ENCODE data around the gene NDUFAF2.

The NDUFAF2 gene

DNA sequence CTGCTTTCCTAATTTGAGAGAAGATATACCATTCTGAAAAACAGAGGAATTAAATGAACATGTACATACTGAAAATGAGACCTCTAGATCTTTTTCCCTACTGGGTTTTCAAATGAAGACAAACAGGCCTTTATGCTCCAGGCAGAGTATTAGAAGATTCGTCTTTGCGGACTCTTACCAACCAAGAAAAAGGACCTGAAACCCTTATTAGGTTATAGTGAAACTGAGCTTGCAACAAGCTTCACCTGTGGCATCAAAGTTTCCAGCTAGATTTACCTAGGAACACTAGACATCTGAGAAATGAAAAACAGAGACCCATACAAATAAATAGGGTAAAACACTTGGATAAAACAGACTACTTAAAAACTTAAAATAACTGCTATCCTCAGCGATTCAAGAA is 171.0 kb downstream of the NDUFAF2 start:
- no peak for DNase-seq (ENCODE audit: low read depth in 2 of 2, low spot score in 1 of 2)

DNA sequence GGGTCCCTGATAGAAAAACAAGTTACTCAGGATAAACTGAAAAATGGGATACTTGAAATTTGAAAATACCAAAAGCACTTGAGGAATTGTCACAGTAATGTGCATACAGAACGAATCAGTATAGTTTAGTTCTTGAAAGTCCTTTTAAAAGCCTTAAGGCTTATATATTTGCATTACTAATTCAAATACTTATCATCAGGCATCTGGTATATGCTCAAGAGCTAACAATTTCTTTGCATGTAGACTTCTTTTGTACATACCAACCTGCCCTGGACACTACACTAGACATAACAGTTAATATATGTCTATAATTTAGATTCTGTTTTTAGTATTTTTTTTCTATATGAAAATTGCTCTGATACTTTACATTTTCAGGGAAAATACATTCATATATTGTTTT is 174.1 kb downstream of the NDUFAF2 start:
- DNase-seq (ENCODE audit: low read depth in 2 of 2, low spot score in 1 of 2): no peak

DNA sequence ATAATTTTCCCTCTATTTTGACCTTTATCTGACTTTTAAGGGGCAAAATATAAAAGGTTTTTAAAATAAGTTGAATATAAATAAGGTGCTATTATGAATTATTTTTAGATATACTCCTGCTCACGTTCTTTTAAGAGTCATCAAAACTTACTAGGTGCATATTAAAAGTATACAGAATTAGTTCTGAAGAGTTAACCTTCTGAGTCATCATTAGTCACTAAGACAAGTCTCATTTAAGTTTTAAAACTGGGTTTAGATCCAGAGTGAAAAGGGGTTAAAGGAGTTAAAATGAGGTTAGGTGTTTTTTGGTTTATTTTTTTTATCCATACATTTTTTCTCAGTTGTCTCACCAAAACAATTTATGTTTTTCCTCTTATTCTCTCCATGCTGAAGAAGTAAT is 175.5 kb downstream of the NDUFAF2 start:
- no peak for DNase-seq (ENCODE audit: low read depth in 2 of 2, low spot score in 1 of 2)

DNA sequence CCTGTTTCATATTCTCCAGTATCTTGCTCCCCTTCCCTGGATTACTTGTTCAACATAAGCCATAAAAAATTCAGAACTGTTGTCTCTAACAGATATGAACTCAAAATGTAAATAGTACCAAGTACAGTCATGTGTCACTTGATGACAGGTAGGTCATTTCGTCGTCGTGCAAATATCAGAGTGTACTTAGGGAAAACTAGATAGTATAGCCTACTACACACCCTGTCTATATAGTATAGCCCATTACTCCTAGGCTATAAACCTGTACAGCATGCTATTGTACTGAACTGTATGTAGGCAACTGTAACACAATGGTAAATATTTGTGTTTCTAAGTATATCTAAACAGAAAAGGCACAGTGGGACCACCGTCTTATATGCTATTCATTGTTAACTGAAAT is 178.1 kb downstream of the NDUFAF2 start:
- DNase-seq (ENCODE audit: low read depth in 2 of 2, low spot score in 1 of 2): no peak

DNA sequence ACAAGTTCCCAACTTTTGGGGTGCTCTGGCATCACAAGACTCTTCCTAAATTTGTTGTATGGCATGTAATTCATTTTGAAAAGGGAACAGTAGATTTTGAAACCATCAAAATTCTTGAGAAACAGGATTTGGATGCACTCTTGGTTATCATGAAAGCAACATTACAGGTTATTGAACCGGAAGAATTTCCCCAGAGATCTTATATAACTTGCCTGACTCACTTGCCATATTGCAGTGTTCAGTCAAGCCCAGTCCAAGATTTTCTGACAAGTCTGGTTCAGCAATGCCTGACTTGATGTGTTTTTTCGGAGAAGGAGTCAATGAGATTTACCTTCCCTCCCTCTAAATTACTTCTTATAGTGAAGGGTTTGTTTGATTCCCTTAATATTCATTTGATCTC is 185.3 kb downstream of the NDUFAF2 start:
- no peak for DNase-seq (ENCODE audit: low read depth in 2 of 2, low spot score in 1 of 2)

DNA sequence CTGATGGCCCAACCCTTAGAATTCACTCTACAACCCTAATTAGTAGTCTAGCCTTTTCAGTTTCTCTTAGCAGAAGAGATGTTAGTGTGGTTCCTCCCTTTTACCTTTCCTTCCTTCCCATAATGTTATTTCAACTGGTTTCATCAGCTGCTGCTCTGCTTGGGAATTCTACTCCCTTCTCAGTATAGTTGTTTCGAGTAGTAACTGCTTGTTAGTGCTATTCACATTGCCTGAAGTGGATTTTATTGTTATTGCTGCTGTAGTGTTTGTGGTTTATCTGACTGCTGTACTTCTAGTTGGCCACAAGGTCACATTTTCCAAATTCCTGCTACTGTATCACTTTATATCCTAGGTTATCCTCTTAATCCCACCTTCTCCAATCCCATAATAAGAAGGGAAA is 187.6 kb downstream of the NDUFAF2 start:
- no peak for DNase-seq (ENCODE audit: low read depth in 2 of 2, low spot score in 1 of 2)

DNA sequence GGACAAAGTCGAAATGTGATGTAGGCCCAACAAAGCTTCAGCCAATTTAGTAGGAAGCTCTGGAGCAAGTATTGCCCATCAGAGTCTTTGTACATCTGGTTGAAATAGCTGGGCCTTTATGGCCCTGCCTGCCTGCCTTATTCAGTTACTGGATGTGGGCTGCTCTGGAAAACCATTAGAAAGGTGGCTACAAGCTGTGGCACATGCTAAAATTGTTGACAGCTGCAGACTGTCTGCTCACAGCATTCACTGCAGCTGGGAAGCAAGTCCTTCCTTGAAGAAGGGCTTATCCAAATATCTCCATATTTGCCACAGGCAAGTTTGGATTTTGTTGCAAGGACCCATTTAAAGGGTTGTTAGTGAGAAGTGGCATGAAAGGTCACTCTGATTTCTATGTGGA is 192.8 kb downstream of the NDUFAF2 start:
- no peak for DNase-seq (ENCODE audit: low read depth in 2 of 2, low spot score in 1 of 2)

DNA sequence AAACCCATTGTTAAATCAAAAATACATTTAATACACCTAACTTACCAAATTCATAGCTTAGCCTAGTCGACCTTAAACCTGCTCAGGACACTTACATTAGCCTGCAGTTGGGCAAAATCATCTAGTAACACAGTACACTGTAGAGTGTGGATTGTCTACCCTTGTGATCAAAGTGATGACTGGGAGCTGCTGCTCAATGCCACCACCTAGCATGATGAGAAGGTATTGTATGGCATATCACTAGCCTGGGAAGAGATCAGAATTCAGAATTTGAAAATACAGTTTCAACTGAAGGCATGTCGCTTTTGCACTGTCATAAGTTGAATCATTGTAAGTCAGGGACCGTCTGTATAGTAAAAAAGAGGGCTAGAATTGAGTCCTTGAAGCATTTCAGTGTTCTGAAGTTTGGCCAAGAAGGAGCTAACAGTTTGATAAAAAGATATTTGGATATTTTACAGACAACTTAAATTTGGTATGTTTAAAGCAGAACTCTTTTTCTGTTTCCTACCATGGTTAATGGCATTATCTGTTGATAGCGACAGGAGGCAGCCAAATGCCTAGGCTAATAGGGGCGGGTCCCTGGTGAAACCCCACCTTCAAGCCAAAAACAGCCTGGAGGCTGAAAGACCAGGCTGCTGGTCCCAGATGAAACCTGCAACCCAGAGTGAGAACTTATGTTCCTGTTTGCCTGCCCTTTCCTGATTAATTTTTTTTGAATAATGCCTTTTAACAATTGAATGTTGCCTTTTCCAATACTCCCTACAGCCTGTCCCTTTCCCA is 194.3 kb downstream of the NDUFAF2 start:
- no peak for DNase-seq (ENCODE audit: low read depth in 2 of 2, low spot score in 1 of 2)

DNA sequence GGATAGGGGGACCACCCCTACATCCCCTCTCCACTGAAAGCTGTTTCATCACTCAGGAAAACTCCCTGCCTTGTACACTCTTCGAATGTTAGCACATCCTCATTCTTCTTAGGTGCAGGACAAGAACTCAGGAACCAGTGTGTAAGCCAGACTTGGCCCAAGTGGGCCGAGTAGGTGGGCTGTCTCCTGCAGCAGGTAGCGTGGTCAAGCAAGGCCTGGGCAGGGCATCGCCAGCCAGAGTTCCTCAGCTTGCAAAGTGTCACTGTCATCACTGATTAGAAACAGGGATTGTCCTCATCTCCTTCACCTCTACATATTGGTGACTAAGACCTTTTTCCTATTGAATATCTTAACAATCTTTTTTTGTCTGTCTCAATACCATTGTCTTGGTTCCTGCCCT is 194.9 kb downstream of the NDUFAF2 start:
- DNase-seq (ENCODE audit: low read depth in 2 of 2, low spot score in 1 of 2): no peak

DNA sequence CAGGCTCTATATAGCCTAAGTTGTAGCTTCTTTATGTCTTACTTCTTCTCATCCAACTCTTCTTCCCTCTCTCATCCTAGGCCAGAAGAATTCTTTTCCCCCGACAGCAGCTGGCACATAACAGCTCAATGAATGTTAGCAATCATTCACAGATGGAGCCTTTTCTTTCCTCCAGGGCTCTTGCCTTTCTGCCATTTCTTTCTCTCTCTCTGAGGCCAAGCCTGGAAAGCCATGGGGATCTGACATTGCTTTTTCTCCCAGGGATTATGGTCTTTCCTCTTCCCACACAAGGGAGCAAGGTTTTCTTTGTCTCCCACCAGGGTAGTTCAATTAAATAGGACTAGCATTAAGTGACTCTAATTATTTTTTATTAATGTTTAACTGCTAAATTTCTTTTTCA is 196.8 kb downstream of the NDUFAF2 start:
- DNase-seq (ENCODE audit: low read depth in 2 of 2, low spot score in 1 of 2): no peak

DNA sequence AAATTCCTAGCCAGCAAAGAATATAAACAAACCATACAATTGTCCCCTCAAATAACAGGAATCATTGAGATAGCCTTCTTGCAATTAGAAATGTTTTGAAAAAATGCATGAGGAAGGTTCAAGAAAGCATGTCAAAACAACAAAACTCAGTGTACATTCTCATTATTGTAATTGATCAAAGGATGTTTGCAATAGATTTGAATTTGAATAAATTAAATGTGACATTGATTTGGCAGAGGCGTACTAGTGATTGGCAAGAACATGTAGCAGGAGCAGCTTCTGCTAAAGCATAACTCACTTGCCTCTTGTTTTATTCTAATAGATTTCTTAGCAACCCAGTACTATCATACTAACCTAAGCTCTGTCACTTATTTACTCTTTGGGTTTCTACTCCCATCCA is 197.4 kb downstream of the NDUFAF2 start:
- DNase-seq (ENCODE audit: low read depth in 2 of 2, low spot score in 1 of 2): no peak

DNA sequence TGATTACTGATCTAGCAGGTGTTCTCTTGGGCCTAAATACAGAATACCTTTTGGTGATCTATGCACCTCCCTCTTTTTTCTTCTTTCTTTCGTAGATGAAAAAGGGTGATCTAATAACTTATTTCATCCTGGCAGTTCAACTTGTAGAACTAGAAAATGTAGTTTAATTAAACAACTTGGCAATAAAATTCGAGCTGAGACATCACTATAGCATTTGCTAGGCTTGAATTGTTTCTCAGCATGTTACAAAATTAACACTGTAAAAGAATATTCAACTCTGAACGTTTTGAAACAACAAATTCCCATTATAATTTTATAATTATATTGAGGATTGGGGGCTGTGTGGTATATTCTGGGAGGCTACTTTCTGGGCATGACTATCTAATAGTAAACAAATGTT is 197.8 kb downstream of the NDUFAF2 start:
- DNase-seq (ENCODE audit: low read depth in 2 of 2, low spot score in 1 of 2): no peak

DNA sequence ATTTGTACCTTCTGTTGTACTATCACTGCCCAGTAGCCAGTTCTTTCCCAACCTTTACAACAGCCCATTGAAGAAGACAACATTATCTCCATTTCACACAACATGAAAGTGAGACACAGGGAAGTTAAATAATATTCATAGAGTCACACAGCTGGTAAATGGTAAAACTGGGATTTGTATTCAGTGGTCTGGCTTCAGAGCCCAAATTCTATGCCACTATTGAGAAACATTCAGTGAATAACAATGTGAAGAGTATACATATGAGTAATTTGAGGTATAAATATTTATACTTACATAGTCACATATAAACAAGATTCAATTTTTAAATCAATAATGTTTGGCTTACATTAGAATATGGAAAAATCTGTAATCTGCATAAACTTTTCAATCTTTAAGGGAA is 203.5 kb downstream of the NDUFAF2 start:
- no peak for DNase-seq (ENCODE audit: low read depth in 2 of 2, low spot score in 1 of 2)

DNA sequence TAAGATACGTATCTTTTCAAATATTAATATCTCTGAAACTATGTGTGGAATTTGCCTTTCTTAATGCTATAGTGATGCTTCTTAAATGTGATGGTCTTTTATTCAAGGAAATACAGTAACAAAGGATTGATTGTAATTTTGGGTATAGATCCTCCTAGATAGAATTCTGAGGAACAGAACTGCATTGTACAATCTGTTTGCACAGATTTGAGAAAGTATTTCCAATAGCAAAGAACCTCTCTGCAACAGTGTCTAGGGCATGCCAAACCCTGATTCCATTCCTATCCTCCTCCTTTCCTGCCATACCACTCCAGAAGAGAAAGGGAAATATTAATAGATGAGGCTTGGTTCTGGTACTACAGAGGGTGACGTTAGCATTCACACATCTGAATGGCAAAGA is 206.9 kb downstream of the NDUFAF2 start:
- no peak for DNase-seq (ENCODE audit: low read depth in 2 of 2, low spot score in 1 of 2)

DNA sequence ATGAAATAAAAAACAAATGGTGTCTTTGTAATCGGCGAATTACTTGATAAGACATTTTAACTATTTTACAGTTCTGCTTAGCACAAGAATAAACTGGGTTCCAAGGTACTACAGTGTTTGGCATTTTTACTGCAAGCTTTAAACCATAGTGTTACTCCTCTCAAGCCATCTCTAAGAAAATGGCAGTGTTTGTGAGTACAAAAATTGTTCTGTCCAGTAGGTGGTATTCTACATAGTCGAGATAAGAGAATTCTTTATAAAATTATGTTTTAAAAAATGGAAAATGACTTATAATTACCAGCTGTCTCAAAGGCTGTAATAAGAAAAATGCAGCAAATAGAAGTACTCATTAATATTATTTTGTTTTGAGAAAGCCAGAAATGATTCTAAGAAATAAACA is 214.1 kb downstream of the NDUFAF2 start:
- DNase-seq (ENCODE audit: low read depth in 2 of 2, low spot score in 1 of 2): no peak

DNA sequence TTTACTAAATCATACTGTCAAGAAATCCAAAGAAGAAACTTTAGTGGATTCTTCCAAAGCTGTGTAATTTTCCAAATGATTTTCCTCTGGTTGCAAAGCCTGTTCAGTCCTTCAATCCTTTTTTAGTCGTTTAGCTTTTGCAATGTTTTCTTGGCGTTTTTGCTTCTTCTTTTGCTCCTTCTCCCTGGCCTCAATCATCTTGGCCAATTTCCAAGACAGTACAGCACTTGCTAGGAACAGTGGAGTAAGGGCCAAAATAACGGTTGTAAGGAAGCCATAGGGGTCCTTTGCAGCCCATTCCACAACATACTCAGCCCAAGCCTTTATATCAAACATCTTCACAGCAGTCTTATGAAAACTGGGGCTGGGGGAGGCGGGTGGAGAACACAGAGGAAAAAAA is 214.8 kb downstream of the NDUFAF2 start:
- no peak for DNase-seq (ENCODE audit: low read depth in 2 of 2, low spot score in 1 of 2)

DNA sequence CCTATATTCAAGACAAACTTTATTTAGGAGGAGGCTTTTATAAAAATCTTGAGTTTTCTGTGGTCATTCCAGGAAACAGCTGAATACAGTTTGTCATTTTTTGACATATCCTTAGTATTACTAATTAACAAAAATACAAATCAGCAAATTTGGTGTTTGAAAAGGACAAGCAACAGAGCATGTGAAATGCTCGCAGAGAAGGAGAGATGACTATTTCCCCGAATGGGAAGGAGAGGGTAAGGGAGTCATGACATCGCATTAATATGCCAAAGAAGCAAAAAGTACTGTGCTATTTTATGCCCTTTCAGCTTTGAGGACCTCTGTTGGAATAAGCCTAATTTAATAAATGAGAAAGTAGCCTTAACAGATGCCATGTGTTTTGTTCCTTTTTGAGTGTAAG is 215.5 kb downstream of the NDUFAF2 start:
- no peak for DNase-seq (ENCODE audit: low read depth in 2 of 2, low spot score in 1 of 2)

DNA sequence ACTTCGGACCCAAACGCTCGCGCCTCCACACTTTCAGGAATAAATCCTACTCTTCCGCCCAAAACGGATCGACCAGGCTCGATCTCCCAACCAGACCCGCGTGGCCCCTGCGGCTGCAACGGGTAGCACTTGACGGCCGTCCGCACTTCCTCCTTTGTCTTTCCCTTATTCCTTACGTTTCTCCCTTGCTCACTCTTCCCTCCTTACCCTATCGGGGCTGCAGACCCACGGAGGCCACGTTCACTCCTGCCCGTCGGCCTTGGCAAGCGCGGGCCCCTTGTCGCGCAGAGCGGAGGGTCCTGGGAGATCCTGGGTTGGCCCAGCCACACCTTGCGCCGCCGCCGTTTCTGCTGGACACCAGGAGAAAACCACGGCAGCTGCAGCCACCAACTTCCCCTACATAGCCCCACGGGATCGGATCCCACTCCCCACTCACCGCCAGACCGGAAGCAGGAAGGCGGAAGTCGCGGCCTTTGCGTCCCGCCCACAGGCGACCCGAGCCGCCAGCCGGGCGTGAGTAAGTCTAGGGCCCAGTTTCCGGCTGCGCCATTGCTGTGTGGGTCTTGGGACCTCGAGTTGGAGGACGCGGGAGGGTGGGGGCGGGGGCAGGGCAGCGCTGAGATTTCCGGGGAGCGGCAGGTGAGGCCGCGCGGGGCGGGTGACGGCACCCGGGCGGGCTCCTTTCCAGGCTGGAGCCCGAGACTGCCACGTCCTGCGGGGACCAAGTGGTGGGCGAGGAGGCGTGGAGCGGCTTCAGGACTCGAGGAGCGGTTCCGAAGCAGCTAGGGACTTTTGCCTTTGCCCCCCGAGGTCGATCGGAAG is 217.2 kb downstream of the NDUFAF2 start, which contains the start of gene SMIM15:
TSS of gene SMIM15 (minus strand) at position 459 of the 822 bp plus-strand sequence. CDS start 2,297 bp downstream, outside the sequence.
- DNase-seq (ENCODE audit: low read depth in 2 of 2, low spot score in 1 of 2): peak; percentile 54 to 66

DNA sequence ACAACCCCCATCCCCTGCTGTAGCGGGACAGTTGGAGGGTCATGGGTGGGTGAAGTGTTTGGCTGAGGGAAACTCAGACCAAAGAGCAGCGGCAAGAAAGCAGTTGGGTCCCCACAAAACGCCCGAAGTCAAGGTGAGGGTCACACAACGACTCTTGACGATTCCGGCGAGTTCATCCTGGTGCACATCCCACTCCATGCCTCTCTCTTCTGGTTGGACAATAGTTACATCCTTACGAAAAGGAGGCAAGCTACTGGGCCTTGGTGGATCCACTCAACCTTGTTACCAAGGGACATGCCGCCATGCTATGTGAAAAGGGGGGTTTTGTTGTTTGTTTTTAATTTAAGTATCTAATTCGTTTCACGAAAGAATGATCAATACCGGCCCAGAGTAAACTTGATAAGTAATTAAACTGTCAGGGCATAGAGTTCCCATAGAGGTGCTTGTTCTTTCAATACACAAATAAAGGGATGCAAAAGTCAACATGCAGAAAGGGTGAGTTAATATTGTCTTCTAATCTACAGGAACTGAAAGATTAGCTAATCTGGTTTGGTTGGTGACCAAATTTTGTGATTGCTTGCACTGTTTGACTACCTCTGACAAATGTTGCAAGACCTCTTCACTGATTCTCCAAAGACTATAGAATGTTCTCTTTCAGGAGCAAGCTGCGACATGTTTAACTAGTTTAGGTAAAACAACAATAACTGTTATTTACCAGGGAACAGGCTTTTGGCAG is 218.0 kb downstream of the NDUFAF2 start:
- no peak for DNase-seq (ENCODE audit: low read depth in 2 of 2, low spot score in 1 of 2)

DNA sequence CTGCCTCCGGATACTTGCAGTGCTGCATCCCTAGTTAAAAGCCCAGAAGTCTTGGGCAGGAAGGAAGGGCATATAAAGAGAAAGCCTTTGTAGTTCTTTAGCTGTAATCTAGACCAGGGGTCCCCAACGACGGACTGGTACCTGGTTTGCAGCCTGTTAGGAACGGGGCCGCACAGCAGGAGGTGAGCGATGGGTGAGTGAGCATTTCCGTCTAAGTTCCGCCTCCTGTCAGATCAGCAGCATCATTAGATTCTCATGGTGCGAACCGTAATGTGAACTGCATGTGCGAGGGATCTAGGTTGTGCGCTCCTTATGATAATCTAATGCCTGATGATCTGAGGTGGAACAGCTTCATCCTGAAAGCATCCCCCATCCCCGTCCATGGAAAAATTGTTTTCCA is 218.9 kb downstream of the NDUFAF2 start:
- no peak for DNase-seq (ENCODE audit: low read depth in 2 of 2, low spot score in 1 of 2)

DNA sequence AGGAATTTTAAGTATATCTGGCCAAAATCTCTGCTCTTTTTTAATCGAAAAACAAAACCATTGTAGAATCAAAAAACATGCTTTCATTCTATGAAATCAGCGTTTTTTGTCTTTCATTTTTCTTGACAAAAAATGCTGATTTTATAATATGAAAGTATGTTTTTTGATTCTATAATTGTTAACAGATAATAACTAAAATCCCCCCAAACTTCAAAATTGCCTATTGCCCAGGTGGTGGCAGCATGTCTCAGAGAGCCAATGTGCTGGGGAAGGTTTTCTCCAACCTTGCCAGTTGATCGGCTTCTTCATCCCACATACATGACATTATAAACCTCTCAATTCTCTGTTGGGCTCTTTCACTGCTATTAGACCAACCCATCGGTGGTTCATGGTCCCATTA is 222.4 kb downstream of the NDUFAF2 start:
- DNase-seq (ENCODE audit: low read depth in 2 of 2, low spot score in 1 of 2): no peak

DNA sequence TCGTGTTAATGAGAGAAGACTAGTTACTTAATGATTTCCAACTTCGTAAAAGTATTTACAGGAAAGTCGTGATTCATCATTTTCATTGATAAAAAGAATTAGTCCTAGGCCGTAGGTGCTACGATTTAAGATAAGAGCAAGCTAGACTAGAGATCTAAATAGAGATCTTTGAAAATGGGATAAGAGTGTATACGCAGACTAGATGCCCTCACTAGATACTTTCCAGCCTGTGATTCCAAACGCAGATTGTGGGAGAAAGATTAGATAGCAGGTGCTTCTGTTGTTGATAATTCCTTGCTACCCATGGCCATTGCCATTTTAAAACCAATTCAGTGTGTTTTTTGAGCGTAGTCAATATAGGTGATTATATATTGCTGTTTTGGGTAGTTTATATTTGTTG is 223.9 kb downstream of the NDUFAF2 start:
- DNase-seq (ENCODE audit: low read depth in 2 of 2, low spot score in 1 of 2): no peak

All from stimulated activated CD8-positive, alpha-beta memory T cell treated with anti-CD3 and anti-CD28 coated beads, Interleukin-4, amount 100 ng/mL, for 1 hour (primary cell).